Measurements from ENCODE around the gene ADGRD1. TPM values are rescaled to one million over a fixed set of nuclear protein-coding genes. Genes with fewer than 3 reads are reported as not detected.
A peak's percentile ranks its signal among the peaks of the same experiment; 100 is the strongest.

ADGRD1 gene
- total and polyA plus RNA-seq, 2 of the 8 experiments (the other 6 are each of a cell fraction or from before 2014, with no cell fraction given): 0.36 to 0.48 TPM

- Histone ChIP-seq H2BK15ac (ENCODE audit: low read length) (0 out of 2 replicates have a peak overlapping the region, but pooled peaks have one; percentile 16), H3K4me2 (ENCODE audit: insufficient read depth in 1 of 2, low read depth in 2 of 2, low read length in 2 of 2) (no peak overlapping the region), H2AFZ (ENCODE audit: low read length) (no peak overlapping the region), H3K56ac (replicated peaks; ENCODE audit: insufficient read length, low read depth, low read length) (no peak overlapping the region), H3K36me3 (ENCODE audit: control insufficient read depth in 2 of 4, insufficient read depth in 4 of 4, low read length in 3 of 4) (no peaks in the 10 kb centered on the region), H2BK20ac (ENCODE audit: low read length) (no peak overlapping the region), H3K27ac (ENCODE audit: low read depth, low read length) (no peak overlapping the region), H3K23me2 (ENCODE audit: low read depth, low read length) (no peaks in the 10 kb centered on the region), H2AK5ac (ENCODE audit: low read depth, low read length) (no peak overlapping the region), H3K9ac (replicated peaks in 1 of 4; ENCODE audit: extremely low read depth in 1 of 4, low read depth in 3 of 4, low read length in 3 of 4) (no peak overlapping the region), H3K79me2 (ENCODE audit: control insufficient read depth in 1 of 2, insufficient read depth in 2 of 2, low read length in 2 of 2) (no peaks in the 10 kb centered on the region), H2BK5ac (ENCODE audit: low read depth, low read length) (no peak overlapping the region), H3K14ac (ENCODE audit: insufficient read length) (no peak overlapping the region), H4K8ac (ENCODE audit: extremely low read depth, insufficient read depth, low read length) (peak overlapping the region; percentile 20), H3K27me3 (replicated peaks in 1 of 4; ENCODE audit: control insufficient read depth in 3 of 4, extremely low read depth in 1 of 4, insufficient read depth in 3 of 4, low read length in 3 of 4) (no peaks in the 10 kb centered on the region), H3K4me1 (replicated peaks in 1 of 4; ENCODE audit: control insufficient read depth in 3 of 4, insufficient read depth in 4 of 4, low read length in 3 of 4) (no peaks in the 10 kb centered on the region; a peak in 1 of 7 replicates), H2BK120ac (replicated peaks; ENCODE audit: low read depth, low read length) (no peak overlapping the region), H4K5ac (ENCODE audit: insufficient read length, low read depth, low read length) (no peak overlapping the region), H3K9me3 (ENCODE audit: insufficient read depth in 2 of 2, low read depth in 1 of 2, low read length in 1 of 2) (no peaks in the 10 kb centered on the region; a peak in 1 of 4 replicates), H3K4ac (replicated peaks; ENCODE audit: insufficient read length, low read depth, low read length) (no peak overlapping the region), H4K91ac (replicated peaks; ENCODE audit: insufficient read length, low read length) (no peak overlapping the region), H3K4me3 (ENCODE audit: extremely low read depth in 1 of 4, insufficient read depth in 2 of 4, low read depth in 3 of 4, low read length in 4 of 4) (no peak overlapping the region), H4K20me1 (replicated peaks in 1 of 2; ENCODE audit: control insufficient read depth in 1 of 2, insufficient read depth in 2 of 2, low read length in 2 of 2) (peaks cover 0 to 1% of the 10 kb centered on the region in 2 experiments), H3K79me1 (ENCODE audit: low read depth, low read length) (no peaks in the 10 kb centered on the region), H3K23ac (ENCODE audit: insufficient read length) (no peak overlapping the region), H2BK12ac (ENCODE audit: low read depth, low read length) (no peak overlapping the region), H3K18ac (ENCODE audit: extremely low read depth, low read length) (no peak overlapping the region)
- ChIA-PET CTCF (ENCODE audit: partially characterized antibody) (interaction anchor here (1.4 kb wide), 1 partner anchor 62 kb away, joined by 5 read pairs; no protein-coding TSS in a partner anchor), POLR2A (ENCODE audit: partially characterized antibody) (interaction anchor here (1.1 kb wide), 1 partner anchor 17 kb away, joined by 3 read pairs; no protein-coding TSS in a partner anchor)
- 93% methylated on average over 12 of the region's 14 CpGs; no CpG with 5 or more reads in 1 of the 2 experiments for WGBS, 2 experiments (ENCODE audit: extremely low coverage in 1 of 2, insufficient coverage in 1 of 2, insufficient read length in 1 of 2, insufficient replicate concordance in 2 of 2, low coverage in 1 of 2, low lambda C conversion rate in 2 of 2, missing lambda C conversion rate in 1 of 2)
- DNase-seq (ENCODE audit: low read depth in 1 of 2, low spot score in 2 of 2): no peak
- FAIRE-seq: no peak
- no peak for TF ChIP-seq NANOG (IDR thresholded peaks at IDR 0.05; ENCODE audit: insufficient read depth, low read depth, low read length, poor library complexity, severe bottlenecking)
- TF ChIP-seq TBP (IDR thresholded peaks at IDR 0.05; ENCODE audit: low read depth, low read length): no peak
- TF ChIP-seq RFX5 (IDR thresholded peaks at IDR 0.05; ENCODE audit: borderline replicate concordance, low read depth, low read length): no peak
- no peak for TF ChIP-seq CHD2 (IDR thresholded peaks at IDR 0.05; ENCODE audit: low read length)
- no peak for TF ChIP-seq RAD21 (IDR thresholded peaks at IDR 0.05 in 1 of 2, conservative IDR thresholded peaks at IDR 0.05 in 1 of 2; ENCODE audit: low read depth in 2 of 2, low read length in 2 of 2)
- no peak for TF ChIP-seq ASH2L (IDR thresholded peaks at IDR 0.05; ENCODE audit: low read length)
- no peak for TF ChIP-seq HDAC6 (IDR thresholded peaks at IDR 0.05; ENCODE audit: low read depth, low read length)
- no peak for TF ChIP-seq CREB1 (IDR thresholded peaks at IDR 0.05)
- TF ChIP-seq TAF1 (IDR thresholded peaks at IDR 0.05; ENCODE audit: low read depth, low read length): no peak
- TF ChIP-seq RNF2 (IDR thresholded peaks at IDR 0.05; ENCODE audit: borderline replicate concordance, low read depth, low read length, missing control alignments, poor library complexity, severe bottlenecking): no peak
- TF ChIP-seq RXRA (IDR thresholded peaks at IDR 0.05; ENCODE audit: insufficient read depth, low read depth, low read length): no peak
- TF ChIP-seq JUN (IDR thresholded peaks at IDR 0.05; ENCODE audit: low read depth, low read length): no peak
Observed at GRCh38 chr12:131042834-131043245, 89.1 kb downstream of the ADGRD1 start.

Measured in H1 (cell line).